Measurements from ENCODE around the gene PDE2A. TPM values are rescaled to one million over a fixed set of nuclear protein-coding genes. Genes with fewer than 3 reads are reported as not detected.

The PDE2A gene
- total and polyA plus RNA-seq, 5 donors = 32.1 to 43.9 (median 37.1) TPM

DNA sequence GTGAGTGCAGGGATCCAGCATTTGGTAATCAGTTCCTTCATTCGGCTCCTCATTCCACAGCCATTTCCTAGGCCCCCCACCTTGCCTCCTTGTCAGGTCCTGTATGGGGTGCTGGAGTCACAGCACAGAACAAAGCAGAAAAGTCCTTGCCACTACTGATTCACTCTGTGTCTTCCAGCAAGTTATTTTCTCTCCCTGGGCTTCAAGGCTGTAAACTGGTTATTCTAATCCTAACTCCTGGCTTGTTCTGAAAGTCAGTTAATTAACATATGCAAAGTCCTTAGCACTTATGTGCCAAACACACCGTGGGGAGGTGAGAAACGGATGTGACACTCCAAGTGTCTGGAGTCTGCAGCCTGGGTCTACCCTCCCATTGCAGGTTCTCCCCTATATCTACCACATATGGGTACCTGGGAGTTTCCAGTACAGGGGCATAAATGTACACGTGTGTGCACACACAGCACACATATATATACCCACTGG is 30.6 kb upstream of the PDE2A start:
- WGBS = 51% methylated on average over 4 of the region's 4 CpGs
- intact Hi-C loops (cut with DNase I) = no loop called here
- H3K27me3 ChIP-seq (ENCODE audit: control insufficient read depth, insufficient read depth) = no peaks in the 10 kb centered on the region

GRCh38 chr11:72704028-72704782 is 30.0 kb upstream of the PDE2A start:
- no peaks in the 10 kb centered on the region for H3K9me3 ChIP-seq (ENCODE audit: control insufficient read depth, low read length)
- H3K4me1 ChIP-seq (ENCODE audit: control insufficient read depth, insufficient read depth, low read length) = no peaks in the 10 kb centered on the region
- no peak overlapping the region for H3K27ac ChIP-seq (ENCODE audit: low read length)
- no peaks in the 10 kb centered on the region for H3K27me3 ChIP-seq (ENCODE audit: control insufficient read depth, insufficient read depth)
- intact Hi-C loops (cut with DNase I) = no loop called here
- no peak overlapping the region for H3K4me3 ChIP-seq (ENCODE audit: low read length)
- DNase-seq (peak in 1 of 3 donors; percentile 35), ATAC-seq (no peak)
- 61% methylated on average over 13 of the region's 13 CpGs for WGBS

More for the DNA sequence above, 30.6 kb upstream of the PDE2A start:
- no peak overlapping the region for H3K4me3 ChIP-seq (ENCODE audit: low read length)
- no peaks in the 10 kb centered on the region for H3K4me1 ChIP-seq (ENCODE audit: control insufficient read depth, insufficient read depth, low read length)
- DNase-seq = no peak
- no peaks in the 10 kb centered on the region for H3K9me3 ChIP-seq (ENCODE audit: control insufficient read depth, low read length)
- no peak for ATAC-seq
- no peak overlapping the region for H3K27ac ChIP-seq (ENCODE audit: low read length)

GRCh38 chr11:72703267-72704008 is 29.2 kb upstream of the PDE2A start:
- DNase-seq = peak; percentile 83 to 94 (median 94)
- no peak overlapping the region for H3K27ac ChIP-seq (ENCODE audit: low read length)
- H3K4me1 ChIP-seq (ENCODE audit: control insufficient read depth, insufficient read depth, low read length) = no peaks in the 10 kb centered on the region
- H3K4me3 ChIP-seq (ENCODE audit: low read length) = no peak overlapping the region
- peak; percentile 62 to 78 for ATAC-seq
- WGBS = 34% methylated on average over 11 of the region's 11 CpGs
- no peaks in the 10 kb centered on the region for H3K9me3 ChIP-seq (ENCODE audit: control insufficient read depth, low read length)
- no peaks in the 10 kb centered on the region for H3K27me3 ChIP-seq (ENCODE audit: control insufficient read depth, insufficient read depth)
- intact Hi-C loops (cut with DNase I) = no loop called here

DNA sequence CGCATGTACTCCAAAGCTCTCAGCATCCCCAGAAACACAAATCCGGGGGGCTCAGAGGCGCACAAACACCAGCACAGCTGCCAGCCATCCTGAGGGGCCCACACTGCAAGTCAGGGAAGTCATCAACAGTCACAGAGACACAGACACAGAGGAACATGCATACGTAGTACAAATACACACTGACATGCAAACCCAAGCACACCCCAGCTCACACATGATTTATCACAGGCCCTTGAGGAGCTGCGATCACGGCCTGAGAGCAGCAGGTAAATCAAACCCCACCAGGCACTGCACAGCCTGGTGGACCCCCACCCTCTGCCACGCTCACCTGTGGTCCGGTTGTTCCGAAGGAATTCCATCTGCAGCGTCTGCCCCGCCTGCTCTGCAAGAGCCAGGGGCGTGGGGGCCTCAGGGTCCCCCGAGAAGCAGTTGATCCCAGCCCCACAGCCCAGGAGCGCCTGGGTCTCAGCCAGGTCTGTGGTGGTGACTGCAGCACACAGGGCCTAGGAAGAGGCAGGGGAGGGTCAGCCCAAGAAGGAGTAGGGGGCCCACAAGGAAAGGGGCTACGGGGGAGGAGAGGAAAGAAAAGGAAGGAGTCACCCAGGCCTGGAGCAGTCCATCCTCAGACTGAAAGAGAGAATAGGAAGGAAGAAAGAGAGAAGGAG is 28.5 kb upstream of the PDE2A start:
- no peaks in the 10 kb centered on the region for H3K9me3 ChIP-seq (ENCODE audit: control insufficient read depth, low read length)
- WGBS = 69% methylated on average over 15 of the region's 15 CpGs
- H3K27me3 ChIP-seq (ENCODE audit: control insufficient read depth, insufficient read depth) = no peaks in the 10 kb centered on the region
- intact Hi-C loops (cut with DNase I) = no loop called here
- no peak overlapping the region for H3K27ac ChIP-seq (ENCODE audit: low read length)
- no peak for ATAC-seq
- DNase-seq = peak in 1 of 3 donors; percentile 27
- no peak overlapping the region for H3K4me3 ChIP-seq (ENCODE audit: low read length)
- H3K4me1 ChIP-seq (ENCODE audit: control insufficient read depth, insufficient read depth, low read length) = no peaks in the 10 kb centered on the region

- intact Hi-C loops (cut with DNase I) = no loop called here
- Histone ChIP-seq H3K27me3 (ENCODE audit: control insufficient read depth, insufficient read depth) (no peaks in the 10 kb centered on the region), H3K27ac (ENCODE audit: low read length) (no peak overlapping the region), H3K4me1 (ENCODE audit: control insufficient read depth, insufficient read depth, low read length) (no peaks in the 10 kb centered on the region), H3K4me3 (ENCODE audit: low read length) (no peak overlapping the region), H3K9me3 (ENCODE audit: control insufficient read depth, low read length) (no peaks in the 10 kb centered on the region)
- WGBS = 79% methylated on average over 7 of the region's 7 CpGs
- ATAC-seq (peak in 1 of 2 donors; percentile 13), DNase-seq (peak in 2 of 3 donors; percentile 75 to 81)
Observed at GRCh38 chr11:72702096-72702495, 27.9 kb upstream of the PDE2A start.

GRCh38 chr11:72701466-72701865 is 27.2 kb upstream of the PDE2A start:
- intact Hi-C loops (cut with DNase I) = no loop called here
- 86% methylated on average over 10 of the region's 10 CpGs for WGBS
- no peaks in the 10 kb centered on the region for H3K4me1 ChIP-seq (ENCODE audit: control insufficient read depth, insufficient read depth, low read length)
- H3K27me3 ChIP-seq (ENCODE audit: control insufficient read depth, insufficient read depth) = no peaks in the 10 kb centered on the region
- DNase-seq = peak in 1 of 3 donors; percentile 53
- no peak for ATAC-seq
- H3K27ac ChIP-seq (ENCODE audit: low read length) = no peak overlapping the region
- no peak overlapping the region for H3K4me3 ChIP-seq (ENCODE audit: low read length)
- no peaks in the 10 kb centered on the region for H3K9me3 ChIP-seq (ENCODE audit: control insufficient read depth, low read length)

- H3K27me3 ChIP-seq (ENCODE audit: control insufficient read depth, insufficient read depth) = no peaks in the 10 kb centered on the region
- intact Hi-C loops (cut with DNase I) = no loop called here
- H3K4me3 ChIP-seq (ENCODE audit: low read length) = no peak overlapping the region
- H3K4me1 ChIP-seq (ENCODE audit: control insufficient read depth, insufficient read depth, low read length) = no peaks in the 10 kb centered on the region
- H3K9me3 ChIP-seq (ENCODE audit: control insufficient read depth, low read length) = no peaks in the 10 kb centered on the region
- WGBS = 72% methylated on average over 3 of the region's 3 CpGs
- DNase-seq (no peak), ATAC-seq (no peak)
- no peak overlapping the region for H3K27ac ChIP-seq (ENCODE audit: low read length)
Observed at GRCh38 chr11:72700146-72700545, 25.9 kb upstream of the PDE2A start.

GRCh38 chr11:72697814-72698213 is 23.6 kb upstream of the PDE2A start:
- intact Hi-C loops (cut with DNase I) = no loop called here
- no peak overlapping the region for H3K27ac ChIP-seq (ENCODE audit: low read length)
- WGBS = 90% methylated on average over 16 of the region's 16 CpGs

DNA sequence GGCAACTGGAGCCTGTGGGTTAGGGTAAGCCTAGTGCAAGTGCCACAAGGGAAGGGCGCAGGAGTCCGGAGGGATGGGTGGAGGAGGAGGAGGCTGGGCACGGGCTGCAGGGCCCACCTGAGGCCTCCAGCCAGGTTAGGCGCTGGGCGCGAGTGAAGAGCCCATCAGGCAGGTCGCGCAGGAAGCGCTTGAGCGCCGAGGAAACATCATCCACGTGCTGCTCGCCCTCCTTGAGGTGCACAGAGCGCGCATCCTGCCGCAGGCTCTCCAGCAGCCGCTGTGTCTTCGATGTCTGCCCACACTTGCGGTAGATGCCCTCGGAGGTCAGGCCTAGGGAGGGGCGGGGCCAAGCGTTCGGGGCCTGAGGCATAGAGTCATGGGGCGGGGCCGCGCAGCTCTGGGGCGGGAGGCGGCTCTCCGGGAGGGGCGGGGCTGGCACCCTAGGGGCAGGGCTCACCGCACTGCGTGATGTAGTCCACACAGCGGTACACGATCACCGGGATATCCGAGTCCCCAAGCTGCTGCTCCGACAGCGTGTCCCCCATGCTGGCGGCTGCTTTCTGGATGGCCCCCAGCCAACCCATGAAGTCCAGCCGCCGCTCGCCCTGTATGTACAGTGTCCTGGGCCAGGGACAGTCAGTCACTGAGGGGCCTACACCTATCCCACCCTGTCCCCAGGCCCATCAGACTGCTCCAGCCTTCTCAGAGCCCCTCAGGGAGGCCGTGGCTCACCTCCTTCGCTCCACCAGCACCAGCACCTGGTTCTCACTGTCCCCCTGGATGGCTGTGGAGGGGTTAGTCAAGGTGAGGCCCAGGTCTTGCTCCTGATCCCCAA is 22.9 kb upstream of the PDE2A start:
- Histone ChIP-seq H3K4me3 (ENCODE audit: low read length) (no peak overlapping the region), H3K27ac (ENCODE audit: low read length) (no peak overlapping the region), H3K9me3 (ENCODE audit: control insufficient read depth, low read length) (no peaks in the 10 kb centered on the region), H3K4me1 (ENCODE audit: control insufficient read depth, insufficient read depth, low read length) (no peaks in the 10 kb centered on the region), H3K27me3 (ENCODE audit: control insufficient read depth, insufficient read depth) (no peaks in the 10 kb centered on the region)
- intact Hi-C loops (cut with DNase I) = no loop called here
- DNase-seq (peak in 2 of 3 donors; percentile 64 to 84), ATAC-seq (peak; percentile 27 to 48)
- WGBS = 77% methylated on average over 44 of the region's 44 CpGs

More at GRCh38 chr11:72697814-72698213, 23.6 kb upstream of the PDE2A start:
- Histone ChIP-seq H3K27me3 (ENCODE audit: control insufficient read depth, insufficient read depth) (no peaks in the 10 kb centered on the region), H3K4me1 (ENCODE audit: control insufficient read depth, insufficient read depth, low read length) (no peaks in the 10 kb centered on the region), H3K4me3 (ENCODE audit: low read length) (no peak overlapping the region), H3K9me3 (ENCODE audit: control insufficient read depth, low read length) (no peaks in the 10 kb centered on the region)
- DNase-seq (no peak), ATAC-seq (no peak)

DNA sequence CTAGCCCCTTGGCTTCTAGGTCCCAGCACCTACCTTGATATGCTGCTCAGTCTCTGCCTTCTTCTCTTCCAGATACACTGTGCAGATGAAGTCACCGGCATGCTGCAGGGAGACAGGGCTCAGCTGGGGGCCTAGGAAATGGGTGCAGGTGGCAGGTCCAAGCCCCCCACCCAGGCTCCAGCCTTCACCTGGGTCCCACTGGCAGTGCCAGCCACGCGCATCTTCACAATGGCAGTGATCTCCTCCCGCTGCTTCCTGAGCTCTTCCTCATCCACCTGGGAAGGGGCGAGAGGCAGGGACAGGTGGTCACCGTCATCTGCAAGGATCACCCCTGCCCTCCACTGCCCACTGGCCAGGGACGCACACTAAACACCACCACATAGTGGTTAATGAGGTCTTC is 21.1 kb upstream of the PDE2A start:
- intact Hi-C loops (cut with DNase I) = no loop called here

More for the DNA sequence above, 21.1 kb upstream of the PDE2A start:
- Histone ChIP-seq H3K4me1 (ENCODE audit: control insufficient read depth, insufficient read depth, low read length) (no peaks in the 10 kb centered on the region), H3K27me3 (ENCODE audit: control insufficient read depth, insufficient read depth) (no peaks in the 10 kb centered on the region), H3K4me3 (ENCODE audit: low read length) (no peak overlapping the region), H3K27ac (ENCODE audit: low read length) (no peak overlapping the region), H3K9me3 (ENCODE audit: control insufficient read depth, low read length) (no peaks in the 10 kb centered on the region)
- ATAC-seq (no peak), DNase-seq (no peak)
- WGBS = 97% methylated on average over 7 of the region's 7 CpGs
